GM21619 (cell line): ENCODE results near the gene ARSK.
A peak's percentile ranks its signal among the peaks of the same experiment; 100 is the strongest.

ENCODE experiments used
- ATAC-seq: cut with Tn5 transposase; IDR thresholded peaks from one replicate; pipeline ENCODE4 v1.9.1; 2021; ENCODE audit not compliant: unreplicated experiment

Gene ARSK

DNA sequence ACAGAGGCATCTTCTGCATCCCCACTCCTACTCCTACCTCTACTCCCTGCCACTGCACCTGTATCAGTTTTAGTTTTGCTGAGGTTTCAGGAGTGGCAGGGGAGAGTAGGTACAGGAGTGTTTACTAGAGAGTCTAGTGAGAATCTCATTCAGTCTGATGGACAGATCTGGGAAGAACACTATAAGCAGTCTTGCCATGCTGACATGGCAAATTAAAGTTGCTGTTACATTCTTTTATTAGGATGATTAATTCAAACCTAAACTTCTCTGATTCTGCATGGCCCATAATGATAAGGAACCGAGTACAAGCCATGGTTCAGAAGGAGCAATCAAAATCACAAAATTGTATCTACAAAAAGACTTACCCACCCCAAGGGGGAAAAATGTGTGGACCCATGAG lies 7.4 kb downstream of the ARSK start:
- no peak for ATAC-seq

DNA sequence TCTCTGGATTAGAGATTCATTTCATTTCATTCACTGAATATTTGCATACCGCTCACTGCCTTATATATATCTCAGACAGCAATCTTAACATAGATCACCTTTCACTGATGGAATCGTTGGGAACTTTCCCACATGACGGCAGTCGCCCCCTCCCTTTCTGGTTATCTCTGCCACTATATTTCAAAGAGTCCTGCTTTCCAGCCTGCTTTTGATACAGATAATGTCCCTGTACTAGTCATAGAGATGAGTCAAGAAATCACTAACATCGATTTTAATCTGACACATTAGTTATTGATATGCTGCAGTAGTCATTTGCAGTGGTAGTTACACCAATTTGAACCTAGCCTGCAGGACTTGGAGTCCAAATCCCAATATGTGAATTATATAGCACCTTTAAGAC lies 8.5 kb downstream of the ARSK start:
- ATAC-seq = no peak

GRCh38 chr5:95564450-95564849 lies 9.5 kb downstream of the ARSK start:
- ATAC-seq = no peak

DNA sequence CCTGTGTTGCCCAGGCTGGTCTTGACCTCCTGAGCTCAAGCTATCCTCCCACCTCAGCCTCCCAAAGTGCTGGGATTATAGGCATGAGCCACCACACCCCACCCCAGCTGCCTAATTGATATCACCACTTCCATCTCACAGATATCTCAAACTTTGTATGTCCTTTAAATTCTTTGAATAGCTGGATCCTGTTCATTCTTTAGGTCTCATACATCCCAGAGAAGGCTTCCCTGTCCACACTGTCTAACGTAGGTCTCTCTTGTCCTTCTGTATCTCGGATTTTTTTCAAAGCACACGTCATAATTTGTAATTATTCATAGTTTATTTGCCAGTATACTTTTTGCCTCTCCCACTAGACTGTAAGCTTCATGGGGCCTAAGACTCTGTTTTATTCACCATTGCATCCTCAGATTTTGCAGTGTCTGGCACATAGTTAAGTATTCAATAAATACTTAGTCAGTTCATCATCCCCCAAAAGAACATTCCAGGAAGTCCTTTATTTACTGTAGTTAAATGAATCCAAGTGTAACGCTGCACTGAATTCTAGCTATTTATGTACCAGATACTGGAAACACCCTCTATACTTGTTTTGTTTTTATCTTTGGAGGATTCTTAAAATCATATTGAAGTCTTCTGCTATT lies 10.5 kb downstream of the ARSK start:
- no peak for ATAC-seq

DNA sequence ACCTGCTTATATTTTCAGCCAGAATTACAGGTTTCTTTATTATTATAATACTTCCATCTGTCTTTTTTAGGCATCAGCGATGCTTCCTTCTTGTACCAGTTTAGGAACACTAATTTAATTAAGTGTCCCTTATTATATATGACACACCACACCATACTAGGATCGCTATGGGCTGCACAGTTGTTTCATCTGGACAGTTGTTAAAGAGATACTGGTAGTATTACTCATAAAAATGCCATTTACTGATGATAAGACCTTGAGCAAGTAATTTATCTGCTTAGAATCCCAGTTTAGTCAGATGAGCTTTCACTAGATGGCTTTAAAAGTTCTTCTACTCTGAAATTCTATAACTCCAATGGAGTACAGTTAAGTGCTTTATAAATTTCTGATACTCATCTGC lies 17.1 kb downstream of the ARSK start:
- ATAC-seq = no peak

DNA sequence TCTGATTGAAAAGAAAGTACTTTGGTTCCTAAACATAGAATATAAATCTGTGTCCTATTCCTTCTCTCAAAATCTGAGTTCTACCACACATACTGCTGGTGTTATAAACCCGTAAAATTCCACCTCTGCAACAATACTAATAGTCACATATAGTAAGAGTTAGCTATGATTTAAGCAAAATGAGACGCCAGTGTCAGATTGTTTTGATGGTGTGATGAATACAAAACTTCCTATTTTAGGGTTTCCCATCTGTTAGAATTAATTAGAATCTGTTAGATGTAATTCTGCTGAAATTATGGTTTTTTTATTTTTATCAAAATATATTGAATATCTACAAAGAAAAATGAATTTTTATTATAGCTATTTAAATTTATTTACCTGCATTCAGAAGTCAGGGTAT lies 26.7 kb downstream of the ARSK start:
- ATAC-seq = no peak

GRCh38 chr5:95583992-95584391 lies 29.1 kb downstream of the ARSK start:
- ATAC-seq = no peak

DNA sequence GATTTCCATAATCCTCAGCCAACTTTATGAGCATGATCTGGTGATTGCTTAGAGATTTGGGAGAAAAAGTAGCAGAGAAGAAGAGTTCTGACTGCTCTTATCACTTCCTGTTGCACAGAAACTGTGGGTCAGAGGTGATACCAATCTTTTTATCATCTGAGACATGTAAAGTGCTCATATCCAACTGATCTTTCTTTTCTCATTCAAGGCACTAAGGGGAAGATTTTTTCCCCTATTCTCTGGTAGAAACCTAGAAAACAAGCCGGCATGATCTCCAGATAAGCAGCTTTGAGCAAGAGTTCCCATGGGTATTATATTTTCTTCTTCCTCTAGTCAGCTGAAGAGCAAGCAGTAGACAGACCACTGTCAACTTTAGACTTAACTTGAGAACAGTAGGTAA lies 36.0 kb downstream of the ARSK start:
- no peak for ATAC-seq

DNA sequence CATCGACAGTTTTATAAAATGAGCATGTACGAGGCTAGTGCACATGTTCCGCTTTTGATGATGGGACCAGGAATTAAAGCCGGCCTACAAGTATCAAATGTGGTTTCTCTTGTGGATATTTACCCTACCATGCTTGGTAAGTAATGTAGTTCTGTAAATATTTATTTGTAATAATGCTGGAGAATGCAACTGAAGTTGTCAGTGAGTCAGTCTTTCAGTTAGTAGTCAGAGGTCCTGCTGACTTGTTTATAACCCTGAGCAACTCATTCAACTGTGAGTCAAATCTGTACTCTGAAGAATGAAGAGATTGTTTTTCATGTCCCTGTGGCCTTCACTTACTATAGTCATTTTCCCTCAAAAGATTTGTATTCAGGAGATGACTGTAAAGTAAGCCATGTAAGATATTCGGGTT lies 36.6 kb downstream of the ARSK start:
- ATAC-seq = peak; percentile 95

- ATAC-seq = no peak
Observed at GRCh38 chr5:95595289-95595931, 40.5 kb downstream of the ARSK start.

DNA sequence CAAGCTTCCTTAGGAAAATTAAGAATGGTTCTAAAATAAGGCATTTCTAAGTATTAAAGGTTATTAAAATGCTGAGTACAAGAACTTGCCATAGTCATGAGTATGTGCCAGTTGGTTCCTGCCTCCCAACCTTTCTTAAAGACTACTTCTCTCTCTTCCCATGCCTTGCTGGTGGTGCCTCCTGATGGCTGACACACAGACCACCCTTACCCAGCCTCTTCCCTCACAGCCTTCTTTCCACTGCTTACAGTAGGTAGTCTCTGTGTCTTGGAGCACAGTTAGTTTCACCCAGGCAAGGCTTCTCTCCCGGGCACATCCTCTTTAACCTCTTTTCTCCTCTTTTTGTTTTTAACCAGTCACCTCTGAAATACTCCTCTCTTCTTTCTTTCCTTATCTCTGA lies 44.4 kb downstream of the ARSK start:
- ATAC-seq = no peak

DNA sequence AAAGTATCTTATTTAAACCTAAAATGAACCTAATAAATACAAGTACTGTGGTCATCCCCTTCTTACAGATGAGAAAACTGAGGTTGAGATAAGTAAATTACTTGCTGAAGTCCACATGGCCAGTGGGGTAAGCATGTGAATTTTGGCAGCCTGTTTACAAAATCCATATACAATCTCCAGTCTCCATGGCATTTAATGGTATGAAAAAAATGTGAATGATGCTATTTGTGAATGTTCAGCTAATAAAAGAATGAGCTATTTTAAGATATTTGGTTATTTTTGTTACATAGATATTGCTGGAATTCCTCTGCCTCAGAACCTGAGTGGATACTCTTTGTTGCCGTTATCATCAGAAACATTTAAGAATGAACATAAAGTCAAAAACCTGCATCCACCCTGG lies 45.7 kb downstream of the ARSK start:
- ATAC-seq = no peak

- ATAC-seq = no peak
Observed at GRCh38 chr5:95605786-95606185, 50.9 kb downstream of the ARSK start.

- no peak for ATAC-seq
Observed at GRCh38 chr5:95606419-95606818, 51.5 kb downstream of the ARSK start.

- ATAC-seq = no peak
Observed at GRCh38 chr5:95609711-95610110, 54.8 kb downstream of the ARSK start.

DNA sequence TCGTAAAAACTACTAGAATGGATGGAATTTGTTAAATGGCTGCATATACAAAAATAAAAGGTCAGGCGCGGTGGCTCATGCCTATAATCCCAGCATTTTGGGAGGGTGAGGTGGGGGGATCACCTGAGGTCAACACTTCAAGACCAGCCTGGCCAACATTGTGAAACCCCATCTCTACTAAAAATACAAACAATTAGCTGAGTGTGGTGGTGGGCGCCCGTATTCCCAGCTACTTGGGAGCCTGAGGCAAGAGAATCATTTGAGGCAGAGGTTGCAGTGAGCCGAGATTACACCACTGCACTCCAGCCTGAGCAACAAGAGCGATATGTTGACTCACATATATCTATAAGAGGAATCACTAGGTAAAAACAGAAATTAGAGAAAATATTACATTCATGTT lies 55.6 kb downstream of the ARSK start:
- ATAC-seq = no peak

DNA sequence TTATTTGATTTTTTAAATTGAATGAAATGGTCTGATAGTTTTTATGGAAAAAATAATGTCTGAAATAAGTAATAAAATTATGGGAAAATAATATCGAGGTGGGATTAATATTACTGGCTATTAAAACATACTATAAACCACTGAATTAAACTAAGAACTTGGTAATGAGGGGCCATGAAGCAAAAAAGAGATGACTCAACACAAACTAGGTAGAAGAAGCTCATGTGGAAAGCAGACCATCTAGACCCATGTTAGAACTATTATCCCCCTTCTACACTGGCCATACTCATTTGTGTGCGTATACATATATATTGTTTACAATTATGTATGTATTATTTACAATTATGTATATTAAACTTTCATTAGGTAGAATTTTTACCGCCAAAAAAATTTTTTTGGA lies 56.5 kb downstream of the ARSK start:
- no peak for ATAC-seq

DNA sequence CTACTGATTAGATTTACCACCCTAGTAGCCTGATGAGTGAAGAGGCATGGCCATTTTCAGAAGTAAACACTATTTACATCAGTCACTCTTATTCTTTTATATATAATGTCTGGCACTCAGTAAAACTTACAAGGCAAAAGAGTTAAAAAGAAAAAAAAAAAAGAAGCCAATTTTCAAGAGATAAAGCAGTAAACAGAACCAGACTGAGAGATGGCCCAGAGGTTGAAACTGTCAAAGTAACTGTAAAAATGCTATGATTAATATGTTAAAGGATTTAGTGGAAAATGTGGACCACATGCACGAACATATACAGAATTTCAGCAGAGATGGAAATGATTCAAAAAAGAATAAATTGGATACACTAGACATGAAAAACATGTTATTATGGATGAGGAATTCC lies 58.6 kb downstream of the ARSK start:
- no peak for ATAC-seq

GRCh38 chr5:95615164-95615467 lies 60.2 kb downstream of the ARSK start:
- ATAC-seq = peak; percentile 51

DNA sequence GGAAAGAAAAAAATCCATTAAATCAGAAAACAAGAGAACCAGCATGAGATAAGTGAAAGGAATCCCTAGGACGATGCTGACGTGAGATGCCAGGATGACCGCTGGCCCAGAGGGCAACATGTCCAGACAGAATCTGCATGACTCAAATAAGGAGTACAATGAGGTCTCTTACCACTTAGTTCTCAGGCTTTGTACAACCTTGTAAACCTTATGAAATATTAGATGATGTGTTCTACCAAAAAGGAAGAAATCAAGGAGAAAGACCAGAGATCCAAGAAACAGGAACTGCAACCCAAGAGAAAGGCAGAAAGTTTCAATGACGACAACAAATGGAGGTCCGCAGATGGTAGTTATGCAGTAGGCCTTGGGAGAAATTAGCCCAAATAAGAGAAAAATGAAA lies 62.2 kb downstream of the ARSK start:
- ATAC-seq = no peak

- ATAC-seq = no peak
Observed at GRCh38 chr5:95619096-95619495, 64.2 kb downstream of the ARSK start.

DNA sequence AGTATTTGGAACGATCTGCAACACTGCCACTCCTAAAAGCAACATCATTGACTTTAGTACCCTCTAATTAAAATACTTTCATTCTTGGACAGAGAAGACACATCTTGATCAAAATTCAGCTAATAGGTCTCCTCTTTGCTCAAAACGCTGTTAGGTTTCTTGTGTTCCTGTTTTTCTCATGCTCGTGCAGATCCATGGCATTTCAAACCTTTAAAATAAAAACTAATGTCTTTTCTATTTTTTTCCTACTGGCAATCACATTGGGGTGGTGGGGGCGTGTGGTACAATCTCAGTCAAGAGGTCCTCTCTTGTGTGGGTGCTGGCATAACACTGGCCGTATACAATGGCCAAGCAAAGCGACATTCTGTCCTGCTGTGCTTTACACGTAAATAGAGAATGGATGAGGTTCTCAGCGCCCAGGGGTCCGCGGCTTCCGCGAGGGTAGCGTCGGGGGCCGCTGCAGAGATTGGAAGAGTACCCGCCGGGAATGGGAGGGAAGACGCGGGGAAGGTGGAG lies 64.7 kb downstream of the ARSK start:
- ATAC-seq = no peak
